GM21515 (cell line): ENCODE measurements around the gene COL5A1.

Source experiments
- ATAC-seq: cut with Tn5 transposase; IDR thresholded peaks from one replicate; pipeline ENCODE4 v1.9.1; 2021; ENCODE audit not compliant: unreplicated experiment

COL5A1 gene

GRCh38 chr9:134829356-134829937 lies 187.8 kb downstream of the COL5A1 start:
- ATAC-seq = no peak

DNA sequence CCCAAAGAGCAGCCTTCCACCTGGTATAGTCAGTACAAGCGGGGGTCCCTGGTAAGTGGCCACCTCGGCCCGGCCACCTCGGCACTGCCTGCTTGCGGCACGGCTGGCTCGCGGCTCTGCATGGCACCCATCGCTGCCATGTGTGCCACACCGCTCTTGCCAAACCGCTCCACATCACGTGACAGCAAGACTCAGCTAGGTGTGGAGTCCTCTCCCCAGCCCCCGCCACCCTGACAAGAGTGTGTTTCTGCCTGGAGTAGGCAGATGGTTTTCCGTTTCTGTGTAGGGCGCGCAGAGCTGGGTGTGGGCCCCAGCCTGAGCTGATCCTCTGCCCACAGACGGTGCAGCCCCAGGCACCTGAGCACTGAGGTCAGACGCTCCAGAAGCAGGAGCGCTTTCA lies 188.5 kb downstream of the COL5A1 start:
- no peak for ATAC-seq

- no peak for ATAC-seq
Observed at GRCh38 chr9:134830926-134831720, 189.5 kb downstream of the COL5A1 start.

- no peak for ATAC-seq
Observed at GRCh38 chr9:134832471-134832870, 190.9 kb downstream of the COL5A1 start.

- ATAC-seq = no peak
Observed at GRCh38 chr9:134833294-134833880, 191.8 kb downstream of the COL5A1 start.

- ATAC-seq = no peak
Observed at GRCh38 chr9:134834217-134834956, 192.8 kb downstream of the COL5A1 start.

DNA sequence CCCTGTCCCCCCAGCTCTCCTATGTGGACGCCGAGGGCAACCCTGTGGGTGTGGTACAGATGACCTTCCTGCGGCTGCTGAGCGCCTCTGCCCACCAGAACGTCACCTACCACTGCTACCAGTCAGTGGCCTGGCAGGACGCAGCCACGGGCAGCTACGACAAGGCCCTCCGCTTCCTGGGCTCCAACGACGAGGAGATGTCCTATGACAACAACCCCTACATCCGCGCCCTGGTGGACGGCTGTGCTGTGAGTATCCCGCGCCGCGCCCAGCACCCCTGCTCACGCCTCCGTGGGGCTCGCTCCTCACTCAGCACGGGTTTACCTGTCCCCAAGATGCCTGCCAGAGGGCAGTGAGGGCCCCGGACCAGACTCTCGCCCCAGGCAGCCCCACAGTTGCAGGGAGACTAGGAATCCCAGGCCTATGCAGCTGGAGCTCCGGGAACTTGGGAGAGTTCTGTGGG lies 193.4 kb downstream of the COL5A1 start:
- ATAC-seq = no peak

DNA sequence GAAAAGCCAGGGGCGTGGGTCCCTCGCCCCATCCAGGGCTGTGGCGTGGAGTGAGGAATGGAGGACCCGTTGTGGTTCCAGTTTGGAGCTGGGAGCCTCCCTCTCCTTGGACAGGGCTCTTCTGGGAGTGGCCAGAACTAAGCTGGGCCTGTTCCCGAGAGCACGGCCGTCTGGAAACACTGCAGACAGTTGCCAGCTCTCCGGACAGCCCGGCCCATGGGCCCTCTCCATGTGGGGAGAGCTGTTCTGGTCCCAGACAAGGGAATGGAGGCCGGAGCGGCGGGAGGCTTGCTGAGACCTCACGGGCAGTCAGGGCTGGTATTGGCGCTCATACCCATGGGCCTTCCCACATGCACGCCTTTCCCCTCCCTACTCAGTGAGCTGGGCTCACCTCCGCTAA lies 193.8 kb downstream of the COL5A1 start:
- ATAC-seq = no peak

- ATAC-seq = no peak
Observed at GRCh38 chr9:134835987-134836386, 194.4 kb downstream of the COL5A1 start.

GRCh38 chr9:134836406-134836970 lies 194.9 kb downstream of the COL5A1 start:
- no peak for ATAC-seq

DNA sequence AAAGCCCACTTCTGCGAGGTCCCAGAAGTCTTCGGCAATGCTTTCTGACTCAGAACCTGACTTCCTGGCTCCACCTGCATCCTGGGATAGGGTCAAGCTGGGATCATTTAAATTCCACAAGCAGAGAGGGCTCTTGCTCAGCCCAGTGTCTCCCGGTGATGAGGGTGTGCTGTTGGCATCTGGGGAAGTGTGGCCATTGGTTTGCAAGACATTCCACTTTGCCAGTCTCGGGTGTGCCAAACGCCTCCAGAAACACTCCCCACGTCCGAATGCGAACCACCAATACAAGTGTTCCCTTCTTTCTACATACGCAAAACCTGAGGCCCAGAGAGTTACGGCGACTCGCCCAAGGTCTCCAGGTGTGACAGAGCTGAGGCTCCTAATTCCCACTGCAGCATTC lies 195.9 kb downstream of the COL5A1 start:
- ATAC-seq = no peak

DNA sequence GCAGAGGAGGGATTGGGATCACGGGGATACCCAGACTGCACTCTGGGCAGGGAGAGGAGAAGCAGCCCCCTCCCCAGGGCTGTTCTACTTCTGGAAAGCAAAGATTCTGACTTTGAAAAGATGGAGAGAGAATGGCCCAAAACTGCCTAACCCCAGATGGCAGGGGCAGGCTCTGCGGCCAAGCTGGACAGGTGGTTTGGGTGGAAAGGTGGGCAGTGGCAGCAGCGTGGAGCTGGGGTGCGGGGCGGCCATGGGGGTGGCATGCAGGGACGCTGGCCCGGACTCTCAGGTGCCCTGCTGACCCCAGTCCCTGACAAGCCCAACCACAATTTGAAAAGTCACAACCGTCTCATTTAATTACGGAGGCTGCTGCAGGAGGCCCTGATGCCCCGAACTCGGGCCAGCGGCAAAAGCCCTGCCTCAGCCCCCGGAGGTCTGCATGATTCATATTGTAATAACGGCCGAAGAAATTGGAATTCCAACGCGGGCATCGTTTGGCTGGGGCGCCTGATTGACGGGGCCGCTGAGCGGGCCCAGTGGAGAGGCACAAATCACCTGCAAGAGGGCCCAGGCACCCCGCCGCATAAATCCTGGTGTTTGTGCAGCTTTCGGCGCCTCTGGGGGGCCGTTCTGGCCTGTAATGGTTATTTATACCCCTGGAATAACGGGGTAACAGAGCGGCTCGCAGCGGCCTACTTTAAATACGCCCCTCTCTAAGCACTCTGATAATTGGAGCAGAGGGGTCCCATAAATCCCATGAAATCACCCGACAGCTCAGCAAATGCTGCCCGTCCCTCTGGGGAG lies 197.2 kb downstream of the COL5A1 start:
- no peak for ATAC-seq

DNA sequence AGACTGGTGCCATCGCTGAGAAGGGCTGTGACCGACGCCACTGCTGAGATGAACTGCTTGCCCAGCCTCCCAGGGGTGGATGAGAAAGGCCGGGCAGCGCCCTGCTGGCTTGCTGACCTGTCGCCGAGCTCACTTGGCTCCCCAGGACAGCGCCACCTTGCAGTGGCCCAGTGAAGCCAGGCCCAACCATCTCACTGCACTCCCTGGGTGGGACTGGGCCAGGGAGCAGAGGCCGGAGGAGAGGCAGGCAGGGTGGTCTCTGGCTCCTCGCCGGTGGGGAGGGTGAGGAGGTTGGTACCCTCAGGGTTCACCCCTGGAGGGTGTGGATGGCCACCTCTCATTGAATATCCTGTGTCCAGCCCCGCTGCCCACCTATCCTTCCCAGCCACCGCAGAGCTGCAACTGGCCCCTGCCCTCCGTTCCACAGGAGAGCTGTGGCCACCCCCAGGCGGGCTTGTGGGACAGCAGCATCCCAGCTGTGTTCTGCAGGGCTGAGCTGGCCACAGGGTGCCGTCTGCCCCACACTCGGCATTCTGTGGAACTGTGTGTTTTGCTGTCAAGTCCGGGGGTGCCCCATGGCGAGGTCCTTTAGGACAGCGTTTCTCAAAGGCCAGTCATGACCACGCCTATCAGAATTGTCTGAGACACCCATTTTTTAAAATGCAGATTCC lies 198.0 kb downstream of the COL5A1 start:
- ATAC-seq = no peak

- ATAC-seq = no peak
Observed at GRCh38 chr9:134840511-134840910, 198.9 kb downstream of the COL5A1 start.

DNA sequence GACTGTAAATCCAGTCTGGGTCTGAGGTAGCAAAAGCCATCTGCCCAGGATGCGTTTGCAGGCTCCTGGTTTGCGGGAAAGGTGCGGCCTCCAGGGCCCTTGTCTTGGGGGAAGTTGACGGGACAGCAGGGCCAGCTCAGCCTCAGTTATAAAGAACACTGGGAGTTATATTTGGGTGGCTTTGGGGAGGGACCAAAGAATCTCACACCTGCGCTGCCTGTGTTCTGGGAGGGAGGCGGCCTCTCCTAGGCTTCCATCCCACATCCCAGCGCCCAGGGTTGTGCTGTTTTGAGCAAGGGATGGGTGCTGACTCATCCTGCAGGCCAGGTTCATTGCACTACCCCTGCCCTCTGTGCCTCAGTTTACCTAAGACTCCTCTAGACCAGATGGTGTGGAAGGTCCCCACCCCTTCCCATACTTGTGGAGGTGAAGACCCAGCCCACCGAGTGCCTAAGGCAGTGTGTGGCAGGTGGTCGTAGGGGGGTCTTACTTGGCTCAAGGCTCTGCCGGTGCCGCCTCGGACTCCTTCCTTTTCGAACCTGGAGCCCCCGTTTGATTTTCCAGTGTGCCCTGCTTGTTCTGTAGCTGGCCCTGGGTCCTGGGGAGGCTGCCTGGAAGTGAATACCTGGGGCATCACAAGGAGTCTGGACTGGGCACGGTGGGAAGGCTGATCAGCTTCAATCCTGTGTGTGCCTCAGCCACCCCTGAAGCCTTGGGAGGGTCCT lies 199.7 kb downstream of the COL5A1 start:
- ATAC-seq = no peak

DNA sequence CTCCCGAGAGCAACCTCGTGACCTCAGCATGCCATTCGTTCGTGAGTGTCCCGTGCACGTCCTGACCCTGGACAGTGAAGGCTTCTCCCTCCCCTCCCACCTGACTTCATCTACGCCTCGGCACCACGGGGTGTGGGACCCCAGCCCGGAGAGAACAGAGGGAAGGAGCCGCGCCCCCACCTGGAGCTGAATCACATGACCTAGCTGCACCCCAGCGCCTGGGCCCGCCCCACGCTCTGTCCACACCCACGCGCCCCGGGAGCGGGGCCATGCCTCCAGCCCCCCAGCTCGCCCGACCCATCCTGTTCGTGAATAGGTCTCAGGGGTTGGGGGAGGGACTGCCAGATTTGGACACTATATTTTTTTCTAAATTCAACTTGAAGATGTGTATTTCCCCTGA lies 200.7 kb downstream of the COL5A1 start:
- no peak for ATAC-seq

DNA sequence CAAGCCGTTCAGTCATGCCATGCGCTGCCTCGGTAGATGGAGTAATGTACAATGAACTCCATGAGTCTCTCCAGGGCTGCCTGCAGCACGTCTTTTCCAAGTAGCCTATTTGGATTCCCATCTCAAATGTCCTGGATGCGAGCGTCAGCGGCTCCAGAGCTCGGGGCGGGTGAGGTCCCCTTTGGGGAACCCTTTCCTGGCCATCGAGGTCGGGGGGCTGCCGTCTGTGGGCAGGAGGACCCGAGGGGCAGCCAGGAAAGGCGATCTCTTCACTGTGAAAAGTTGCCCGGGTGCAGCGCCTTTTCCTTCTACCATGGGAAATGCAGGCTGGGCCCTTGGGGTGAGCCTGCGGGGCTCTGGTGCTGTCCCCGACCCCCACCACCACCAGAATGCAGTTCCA lies 202.1 kb downstream of the COL5A1 start:
- no peak for ATAC-seq

DNA sequence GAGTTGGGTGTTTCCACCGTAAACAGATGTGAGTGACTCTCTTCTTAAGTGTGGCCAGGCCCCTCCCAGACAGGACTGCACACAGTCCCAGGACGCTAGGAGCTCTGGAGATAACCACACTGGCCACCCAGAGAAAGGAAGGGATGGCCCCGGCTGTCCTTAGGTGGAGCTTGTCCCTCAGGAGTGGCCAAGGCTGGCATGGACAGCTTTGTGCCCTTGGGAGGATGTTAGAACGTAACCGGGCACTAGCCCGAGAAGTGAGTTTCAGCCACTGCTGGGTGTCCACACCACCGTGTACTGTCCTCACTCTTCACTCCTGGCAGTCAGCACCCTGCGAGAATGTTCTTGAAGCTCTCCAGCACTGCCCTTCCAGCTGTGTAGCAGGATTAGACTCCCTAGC lies 203.2 kb downstream of the COL5A1 start:
- no peak for ATAC-seq

GRCh38 chr9:134846187-134846586 lies 204.6 kb downstream of the COL5A1 start:
- no peak for ATAC-seq
